GM12864 (cell line): ENCODE results near the gene NFKBIE.

Experiments
- DNase-seq: peaks from one replicate; pipeline ENCODE4 v3.0.0-alpha.2; 2011; ENCODE audit warnings: low read depth
- H3K4me3 ChIP-seq: 2 replicates; pipeline ENCODE4 v1.5.1; 2011; ENCODE audit warnings: mild to moderate bottlenecking, low read depth, low read length, control low read depth
- CTCF ChIP-seq: IDR thresholded peaks from 2 replicates; pipeline ENCODE4 v1.5.1; 2011; ENCODE audit warnings: low read depth, mild to moderate bottlenecking, moderate library complexity, low read length, control low read depth, inconsistent platforms; ENCODE audit errors: missing control alignments

Gene NFKBIE

DNA sequence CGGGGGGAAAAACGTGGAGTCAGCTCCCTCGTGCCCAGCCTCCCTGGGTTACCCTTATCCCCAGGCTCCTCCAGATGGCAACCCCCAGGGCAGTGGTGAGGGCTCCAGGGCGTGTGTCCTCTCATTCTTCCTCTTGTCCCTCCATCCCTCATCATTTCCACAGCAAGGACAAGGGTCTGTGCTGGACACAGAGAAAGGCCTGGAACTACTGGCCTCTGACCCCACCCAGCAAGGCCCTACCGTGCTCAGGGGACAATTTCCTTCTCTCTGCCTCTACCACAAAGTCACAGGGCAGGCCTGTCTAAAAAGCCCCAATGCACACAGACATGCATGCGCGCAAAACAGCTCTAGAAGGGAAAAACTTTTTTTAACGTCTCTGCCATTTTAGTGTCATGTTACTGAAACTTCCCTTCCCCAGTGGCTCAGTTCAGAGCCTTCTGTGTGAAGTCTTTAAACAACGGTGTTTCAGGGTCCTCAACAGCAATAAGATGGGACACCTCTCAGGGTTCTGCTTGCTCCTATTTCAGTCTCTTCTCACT, 7.0 kb downstream of the NFKBIE start:
- no peak for DNase-seq
- TF ChIP-seq CTCF: no peak
- H3K4me3 ChIP-seq: peak overlapping the region; percentile 6; the same call in 1 of the 2 replicates

DNA sequence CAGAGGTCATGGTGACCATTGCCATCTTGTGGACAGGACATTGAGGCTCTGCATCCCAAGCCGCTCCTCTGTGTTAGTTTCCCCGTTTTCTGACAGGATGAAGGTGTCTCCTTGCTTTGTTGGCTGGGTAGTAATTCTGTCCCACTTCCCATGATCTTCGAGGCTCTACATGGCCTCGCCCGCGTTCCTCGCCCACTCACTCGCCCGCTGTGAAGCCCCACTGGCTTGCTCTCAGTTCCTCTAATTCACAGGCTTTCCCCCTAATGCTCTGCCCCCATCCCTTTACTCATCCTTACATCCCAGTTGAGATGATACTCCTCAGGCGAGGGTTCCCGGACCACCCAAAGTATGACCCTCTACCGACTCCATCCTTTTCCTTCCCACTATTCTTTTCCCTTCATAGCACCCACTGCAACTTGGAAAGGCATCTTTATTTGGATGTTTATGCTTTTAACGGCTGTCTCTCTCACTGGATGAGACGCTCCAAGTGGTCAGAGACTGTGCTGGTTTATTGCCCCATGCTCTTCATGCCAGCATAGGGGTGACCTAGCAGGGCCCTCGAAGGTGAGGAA, 7.5 kb downstream of the NFKBIE start:
- DNase-seq: no peak
- TF ChIP-seq CTCF: no peak
- H3K4me3 ChIP-seq: peak overlapping the region; percentile 87

DNA sequence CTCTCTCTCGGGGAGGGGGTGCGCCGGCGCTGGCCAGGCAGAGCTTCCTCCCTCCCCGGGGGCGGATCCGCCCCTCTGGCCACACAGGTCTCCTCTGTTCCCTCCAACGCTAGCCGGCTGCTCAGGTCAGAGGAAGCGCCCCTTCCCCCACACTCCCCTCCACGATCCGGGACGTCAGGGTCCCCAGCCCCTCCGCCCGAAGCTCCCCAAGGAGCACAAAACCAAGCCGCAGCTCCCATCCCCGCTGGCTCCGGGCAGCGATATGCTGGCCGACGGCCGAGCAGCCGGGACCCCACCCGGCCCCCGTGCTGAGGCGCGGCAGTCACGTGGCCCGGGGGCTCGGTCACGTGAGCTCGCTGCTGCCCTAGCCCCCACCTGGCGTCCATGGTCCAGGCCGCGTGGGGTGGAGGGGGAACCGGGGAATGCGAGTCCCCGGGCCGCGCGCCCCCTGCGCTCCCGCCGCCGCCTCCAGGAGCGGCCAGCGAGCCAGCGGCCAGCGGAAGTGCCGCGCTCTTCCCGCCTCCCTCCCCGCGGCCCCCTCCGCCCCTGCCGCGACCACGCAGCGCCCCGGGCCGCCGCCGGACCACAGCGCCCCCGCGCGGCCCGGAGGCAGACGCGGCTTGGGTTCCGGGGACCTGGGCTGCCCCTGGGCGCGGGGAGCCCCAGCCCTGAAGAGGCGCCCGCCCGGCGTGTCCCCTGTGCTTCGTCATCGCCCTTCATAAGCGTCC, 8.2 kb downstream of the NFKBIE start, which contains the start of gene SLC35B2:
TSS of gene SLC35B2 (minus strand) at position 504 of the 728 bp plus-strand sequence. CDS start at position 386, 118 bp downstream.
- no peak for DNase-seq
- TF ChIP-seq CTCF: peak; percentile 60
- H3K4me3 ChIP-seq: peak within 1 kb of the TSS; percentile 87

DNA sequence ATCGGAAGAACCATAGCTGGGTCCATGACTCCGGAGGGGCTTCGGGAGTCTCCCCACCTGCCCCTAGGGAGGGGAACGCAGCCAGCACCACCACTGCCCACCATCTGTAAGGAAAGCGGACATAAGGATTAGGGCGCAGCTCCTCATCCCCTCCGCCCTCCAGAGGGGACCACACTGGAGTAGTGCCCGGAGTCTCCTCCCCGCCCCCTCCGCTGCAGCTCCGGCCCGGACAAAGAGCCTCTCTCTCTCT, 8.7 kb downstream of the NFKBIE start:
- no peak for DNase-seq
- peak overlapping the region; percentile 87 for H3K4me3 ChIP-seq
- TF ChIP-seq CTCF: no peak

DNA sequence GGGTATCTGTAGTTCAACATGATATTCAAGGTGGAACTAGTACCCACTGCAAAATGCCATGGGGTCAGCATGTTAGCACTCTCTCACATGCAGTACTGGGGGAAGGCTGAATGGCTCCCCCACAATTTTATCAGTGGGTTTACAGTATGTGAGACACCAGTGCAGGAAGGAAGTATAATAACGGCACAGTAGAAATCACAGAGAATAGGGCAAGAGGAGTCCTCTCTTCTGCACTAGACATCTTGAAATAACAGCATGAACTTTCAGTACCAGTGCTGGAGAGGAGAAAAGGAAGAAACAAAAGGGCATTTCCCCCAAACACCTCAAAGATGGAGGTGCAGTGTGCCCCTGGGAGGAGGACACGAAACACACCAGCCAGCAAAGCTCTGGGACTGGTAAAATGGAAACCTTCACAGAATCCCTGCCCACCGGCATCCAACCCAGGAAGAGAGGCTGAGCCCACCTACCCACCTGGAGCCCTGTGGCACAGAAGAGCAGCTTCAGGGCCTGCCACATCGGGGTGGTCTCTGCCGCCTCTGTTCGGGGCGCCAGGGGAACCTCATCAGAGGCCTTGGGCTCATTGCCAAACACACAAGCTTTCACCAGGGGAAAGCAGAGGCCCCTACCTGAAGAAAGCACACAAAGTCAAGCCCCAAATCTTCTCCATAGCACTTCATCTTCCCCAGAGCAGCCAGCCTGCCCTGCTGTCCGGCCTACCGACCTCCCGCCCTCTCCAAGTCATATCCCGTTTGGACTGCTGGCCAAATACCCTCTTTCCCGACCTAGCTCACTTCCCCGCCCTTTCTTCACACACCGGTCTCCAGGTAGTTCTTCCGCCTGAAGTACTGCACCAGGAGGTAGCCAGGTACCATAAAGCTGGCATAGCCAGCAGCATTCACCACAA, 9.2 kb downstream of the NFKBIE start:
- DNase-seq: no peak
- no peak for TF ChIP-seq CTCF
- H3K4me3 ChIP-seq: peak overlapping the region; percentile 87

DNA sequence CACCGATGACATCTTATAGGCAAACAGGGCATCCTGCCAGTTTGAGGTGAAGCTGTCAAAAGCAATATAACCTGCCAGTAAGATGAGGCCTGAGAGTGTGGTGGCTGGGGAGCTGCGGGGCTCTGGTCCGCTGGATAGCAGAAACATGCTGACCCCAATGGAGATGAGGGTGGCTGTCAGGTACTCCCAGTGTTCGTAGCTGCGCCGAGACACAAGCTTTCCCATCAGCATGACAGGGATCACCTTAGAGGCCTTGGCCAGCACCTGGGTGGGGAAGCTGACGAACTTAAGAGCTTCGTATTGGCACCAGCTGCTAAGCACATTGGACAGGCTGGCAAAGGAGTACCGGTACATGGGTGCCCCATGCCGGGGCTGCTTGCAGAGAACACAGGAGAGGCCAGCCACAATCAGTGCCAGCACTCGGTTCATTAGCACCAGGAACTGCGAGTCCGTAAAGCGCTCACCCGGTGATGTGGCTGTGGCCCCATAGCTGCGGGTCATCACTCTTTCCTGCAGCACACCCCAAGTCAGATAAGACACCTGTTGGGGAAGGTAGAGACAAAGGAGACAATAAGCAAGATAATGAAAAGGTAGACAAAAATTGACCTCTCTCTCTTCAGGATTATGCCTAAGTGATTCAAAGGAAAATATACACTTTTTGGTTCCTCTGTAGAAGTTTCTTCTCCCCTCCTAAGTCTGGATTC, 10.1 kb downstream of the NFKBIE start:
- no peak for TF ChIP-seq CTCF
- no peak for DNase-seq
- no peak overlapping the region; the same call in 1 of the 2 replicates for H3K4me3 ChIP-seq
